HG02981 (cell line): Measurements from ENCODE around the gene TPSD1.
"Not testable (repeated sequence)": the region's sequence is repeated elsewhere in the genome, so short reads cannot be mapped to it uniquely, and the experiment has no call there.

Experiments
- ATAC-seq: cut with Tn5 transposase; IDR thresholded peaks from one replicate; pipeline ENCODE4 v1.9.1; 2021; ENCODE audit warnings: mild to moderate bottlenecking, moderate library complexity; ENCODE audit not compliant: unreplicated experiment

TPSD1 gene

DNA sequence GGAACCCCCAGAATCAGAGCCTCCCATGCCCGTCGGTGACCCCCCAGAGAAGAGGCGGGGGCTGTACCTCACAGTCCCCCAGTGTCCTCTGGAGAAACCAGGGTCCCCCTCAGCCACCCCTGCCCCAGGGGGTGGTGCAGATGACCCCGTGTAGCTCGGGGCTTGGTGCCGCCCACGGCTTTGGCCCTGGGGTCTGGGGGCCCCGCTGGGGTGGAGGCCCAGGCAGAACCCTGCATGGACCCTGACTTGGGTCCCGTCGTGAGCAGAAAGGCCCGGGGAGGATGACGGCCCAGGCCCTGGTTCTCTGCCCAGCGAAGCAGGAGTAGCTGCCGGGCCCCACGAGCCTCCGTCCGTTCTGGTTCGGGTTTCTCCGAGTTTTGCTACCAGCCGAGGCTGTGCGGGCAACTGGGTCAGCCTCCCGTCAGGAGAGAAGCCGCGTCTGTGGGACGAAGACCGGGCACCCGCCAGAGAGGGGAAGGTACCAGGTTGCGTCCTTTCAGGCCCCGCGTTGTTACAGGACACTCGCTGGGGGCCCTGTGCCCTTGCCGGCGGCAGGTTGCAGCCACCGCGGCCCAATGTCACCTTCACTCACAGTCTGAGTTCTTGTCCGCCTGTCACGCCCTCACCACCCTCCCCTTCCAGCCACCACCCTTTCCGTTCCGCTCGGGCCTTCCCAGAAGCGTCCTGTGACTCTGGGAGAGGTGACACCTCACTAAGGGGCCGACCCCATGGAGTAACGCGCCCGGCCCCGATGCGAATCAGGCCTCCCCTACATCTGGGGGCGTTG, 34.8 kb upstream of the TPSD1 start:
- ATAC-seq = no peak

DNA sequence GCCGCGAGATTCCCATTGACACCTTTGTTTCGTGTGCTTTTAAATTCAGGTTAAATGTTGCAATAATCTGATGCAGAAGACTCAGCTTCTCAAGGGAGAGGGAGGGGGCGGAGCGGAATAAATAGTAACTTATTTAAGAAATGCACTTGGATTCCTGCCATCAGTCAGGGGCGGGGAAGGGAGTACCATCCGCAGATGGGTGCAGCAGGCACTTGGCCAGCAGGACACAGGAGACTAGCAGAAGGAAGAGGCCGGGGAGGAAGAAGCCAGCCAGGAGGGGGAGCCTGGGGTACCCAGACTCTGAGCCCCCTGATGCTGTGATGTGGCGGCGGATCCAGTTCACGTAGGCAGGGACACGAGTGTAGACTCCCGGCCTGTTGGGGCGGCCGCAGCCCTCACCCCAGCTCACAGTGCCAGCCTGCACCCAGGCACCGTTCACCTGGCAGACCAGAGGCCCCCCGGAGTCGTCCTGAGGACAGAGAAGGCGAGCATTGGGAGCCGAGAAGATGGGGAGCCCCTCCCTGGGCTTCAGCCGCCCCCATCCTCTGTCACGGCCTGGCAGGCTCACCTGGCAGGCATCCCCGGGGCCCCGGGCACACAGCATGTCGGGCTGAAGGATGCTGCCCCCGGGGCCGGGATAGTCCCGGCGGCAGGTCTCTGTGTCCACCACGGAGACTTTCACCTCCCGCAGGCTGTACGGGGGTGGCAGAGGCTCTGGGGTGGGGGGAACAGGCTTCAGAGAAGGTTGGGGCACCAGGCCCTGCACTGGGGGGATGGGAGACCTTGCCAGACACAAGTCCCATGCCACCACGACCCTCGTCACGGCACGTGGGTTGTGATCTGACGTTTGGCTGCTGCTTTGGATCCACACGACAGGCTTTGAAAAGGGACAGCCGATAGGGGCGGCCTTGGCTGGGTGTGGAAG, 34.0 kb upstream of the TPSD1 start:
- no peak for ATAC-seq

DNA sequence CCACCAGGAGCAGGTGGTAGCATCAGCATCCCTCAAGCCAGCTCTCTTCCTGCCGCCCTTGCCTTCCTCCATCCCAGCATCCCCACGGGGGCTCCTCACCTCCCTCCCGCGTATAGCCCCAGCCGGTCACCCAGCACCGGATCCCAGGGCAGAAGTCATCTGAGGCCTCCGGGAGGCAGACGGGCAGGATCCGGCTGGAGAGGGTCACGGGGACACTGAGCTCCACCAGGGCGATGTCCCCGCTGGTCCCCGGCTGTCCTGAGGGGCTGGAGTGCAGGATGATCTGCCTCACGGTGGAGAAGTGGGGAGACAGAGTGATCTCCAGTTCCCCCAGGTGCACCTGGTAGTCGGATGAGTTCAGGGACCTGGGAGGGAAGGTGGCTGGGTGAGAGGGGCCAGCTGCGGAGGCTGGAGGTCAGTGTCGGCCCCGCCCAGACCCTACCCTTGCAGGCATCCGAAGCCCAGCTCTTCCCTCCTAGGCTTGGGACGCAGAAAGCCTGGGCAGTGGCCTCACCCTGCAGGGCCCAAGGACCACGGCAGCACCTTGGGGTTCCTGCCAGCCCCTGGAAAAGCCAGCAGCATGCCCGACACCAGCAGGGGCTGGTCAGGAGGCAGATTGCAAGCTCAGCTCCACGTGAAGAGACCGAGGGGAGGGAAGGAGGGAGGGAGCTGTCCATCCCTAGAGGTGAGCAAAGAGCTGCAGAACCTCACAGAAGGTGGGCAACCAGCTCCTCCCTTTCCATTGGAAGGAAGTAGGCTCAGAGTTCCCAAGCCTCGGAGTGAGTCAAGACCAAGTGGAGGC, 33.1 kb upstream of the TPSD1 start:
- no peak for ATAC-seq

DNA sequence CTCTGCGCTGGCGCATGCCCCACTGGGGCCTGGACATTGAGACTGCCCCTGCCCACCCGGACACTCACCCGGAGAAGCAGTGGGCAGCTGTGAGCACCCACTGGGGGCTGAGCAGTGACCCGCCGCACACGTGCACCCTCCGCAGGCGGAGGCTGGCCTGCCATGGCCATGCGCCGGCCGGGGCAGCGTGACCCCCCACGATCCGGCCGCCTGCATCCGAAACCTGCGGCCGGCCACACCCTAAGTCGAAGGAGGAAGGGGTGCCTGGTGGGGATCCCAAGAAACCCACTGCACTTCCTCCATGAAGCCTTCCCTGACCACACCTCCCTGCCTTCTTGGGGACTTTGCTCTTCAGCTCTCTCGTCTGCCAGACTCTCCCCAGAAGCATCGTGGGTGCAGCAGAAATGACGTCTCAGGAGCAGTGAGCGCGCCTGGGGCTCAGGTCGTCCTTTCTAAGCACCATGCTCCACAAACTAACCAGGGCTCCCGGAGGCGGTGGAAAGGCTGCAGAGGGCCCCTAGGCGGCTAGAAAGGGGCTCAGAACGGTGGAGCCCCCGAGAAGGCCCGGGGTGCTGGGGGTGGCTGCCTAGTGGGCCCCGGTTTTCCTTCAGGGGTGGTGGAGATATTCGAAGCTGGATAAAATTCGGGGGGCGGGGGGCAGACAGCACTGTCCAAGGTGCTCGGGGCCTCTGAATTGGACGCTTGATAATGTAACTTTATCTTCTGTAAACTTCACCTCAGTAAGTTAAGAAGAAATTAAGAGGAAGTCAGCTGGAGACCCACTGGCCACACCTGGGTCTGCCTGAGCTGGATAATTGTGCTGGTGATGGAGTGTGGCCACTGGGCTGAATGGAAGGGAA, 32.3 kb upstream of the TPSD1 start:
- no peak for ATAC-seq

DNA sequence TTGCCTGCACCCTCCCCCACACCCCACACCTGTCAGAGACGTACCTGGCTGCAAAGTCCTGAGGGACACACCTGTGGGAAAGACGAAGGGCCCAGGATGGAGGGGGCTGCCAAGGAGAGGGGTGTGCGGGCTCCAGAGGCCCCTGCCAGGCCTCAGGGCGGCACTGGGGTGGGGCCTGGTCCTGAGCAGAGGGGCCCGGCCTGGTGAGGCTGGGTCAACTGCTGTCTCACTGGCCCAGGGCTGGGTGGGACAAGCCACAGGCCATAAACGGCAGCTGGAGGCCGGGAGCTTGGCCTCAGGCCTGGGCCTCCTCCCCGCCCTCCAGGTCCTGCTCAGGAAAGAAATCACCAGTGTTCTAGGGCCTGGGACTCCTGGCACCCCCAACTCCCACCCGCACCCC, 31.3 kb upstream of the TPSD1 start:
- no peak for ATAC-seq

DNA sequence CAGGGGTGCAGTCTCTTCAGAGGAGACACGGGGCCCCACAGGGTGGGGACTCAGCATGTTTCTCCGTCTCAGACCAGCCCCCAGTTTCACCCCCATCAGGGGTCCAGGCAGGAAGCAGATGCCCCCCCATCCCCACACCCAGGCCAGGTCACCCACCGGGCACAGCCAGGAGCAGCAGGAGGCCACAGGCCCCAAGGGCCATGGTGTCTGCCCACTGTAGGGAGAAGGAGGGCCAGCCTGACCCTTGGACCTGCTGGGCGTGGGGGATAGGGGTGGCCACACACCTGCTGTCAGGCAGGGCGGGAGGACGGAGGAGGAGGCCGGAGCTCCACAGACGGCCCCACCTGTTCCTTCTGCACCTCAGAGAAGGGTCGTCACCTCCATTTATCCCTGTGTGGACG, 30.8 kb upstream of the TPSD1 start, which contains the start of gene TPSG1:
TSS of gene TPSG1 (minus strand) at position 218 of the 401 bp plus-strand sequence. CDS start at position 202, 16 bp downstream.
- ATAC-seq = no peak

DNA sequence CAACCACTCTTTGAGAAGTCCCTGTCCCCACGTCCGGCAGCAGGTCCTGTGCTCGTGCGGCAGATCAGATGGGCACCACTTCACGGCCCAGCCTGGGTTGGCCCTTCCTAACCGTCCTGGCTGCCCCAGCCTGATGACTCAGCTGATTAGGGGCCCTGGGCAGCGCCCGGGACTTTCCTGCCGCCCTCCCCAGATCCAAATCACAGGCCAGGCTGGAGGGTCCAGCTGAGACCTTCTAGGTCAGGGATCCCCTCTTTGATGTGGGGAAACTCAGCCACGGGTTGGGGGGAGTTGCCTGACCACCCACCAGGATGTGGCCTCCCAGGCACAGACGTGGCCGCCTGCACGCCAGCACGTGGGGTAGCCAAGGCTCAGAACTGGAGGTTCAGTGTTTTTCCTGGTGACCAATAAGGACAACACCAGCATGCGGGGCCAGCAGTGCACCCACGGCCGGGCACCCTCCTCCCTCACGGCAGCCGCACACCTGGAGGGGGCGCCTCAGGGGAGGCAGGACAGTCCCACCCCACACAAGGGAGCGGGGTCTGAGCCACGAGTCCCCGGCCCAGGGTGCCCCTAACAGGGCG, 30.0 kb upstream of the TPSD1 start:
- ATAC-seq = not testable (repeated sequence)

DNA sequence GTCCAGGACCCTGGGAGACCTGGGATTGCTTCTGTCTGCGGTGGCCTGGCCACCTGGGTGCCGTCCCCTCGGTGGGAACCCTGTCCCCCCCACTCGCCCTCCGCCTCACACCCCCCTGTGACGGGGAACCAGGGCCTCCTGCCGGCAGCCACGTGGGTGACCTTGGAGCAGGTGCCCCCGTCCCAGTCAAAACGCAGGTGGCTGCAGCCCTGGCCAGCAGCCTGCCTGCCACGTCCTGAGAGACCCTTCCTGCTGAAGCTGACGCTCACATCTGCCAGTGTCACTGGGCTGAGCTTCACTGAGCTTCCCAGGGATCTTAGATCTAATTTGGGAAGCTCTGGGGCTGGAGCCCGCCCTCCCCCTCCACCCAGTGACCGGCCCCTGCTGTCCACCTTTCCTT, 29.2 kb upstream of the TPSD1 start:
- ATAC-seq = not testable (repeated sequence)

DNA sequence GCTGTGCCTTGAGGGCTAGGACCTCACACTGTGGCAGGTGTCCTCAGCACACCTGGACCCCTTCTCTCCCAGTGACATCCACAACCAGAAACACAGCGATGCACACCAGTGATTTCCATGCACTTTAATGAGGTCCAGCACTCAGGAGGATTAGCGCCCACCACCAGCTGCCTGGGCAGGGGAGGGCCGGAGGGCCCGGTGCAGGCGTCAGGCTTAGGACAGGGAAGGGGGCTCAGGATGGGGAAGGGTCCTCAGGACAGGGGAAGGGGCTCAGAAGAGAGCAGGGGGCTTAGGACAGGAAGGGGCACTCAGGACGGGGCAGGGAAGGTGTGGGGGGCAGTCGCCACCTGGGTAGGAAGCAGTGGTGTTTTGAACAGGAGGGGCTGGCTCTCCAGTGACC, 27.6 kb upstream of the TPSD1 start:
- ATAC-seq = not testable (repeated sequence)

DNA sequence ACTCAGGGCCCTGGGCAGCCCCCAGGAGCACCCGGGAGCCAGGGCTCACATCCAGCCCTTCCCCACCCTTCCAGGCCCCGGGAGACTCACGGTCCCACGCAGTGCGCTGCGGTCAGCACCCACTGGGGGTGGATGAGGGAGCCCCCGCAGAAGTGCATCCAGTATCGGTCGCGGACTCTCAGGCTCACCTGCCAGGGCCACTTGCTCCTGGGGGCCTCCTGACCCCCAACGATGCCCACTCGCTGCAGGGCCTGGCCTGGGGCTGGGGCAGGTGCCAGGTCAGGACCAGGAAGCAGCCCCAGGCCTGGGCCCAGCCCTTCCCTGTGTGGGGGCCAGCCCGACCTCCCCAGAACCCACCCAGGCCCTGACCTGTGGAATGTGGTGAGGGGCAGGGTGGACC, 26.4 kb upstream of the TPSD1 start:
- ATAC-seq = not testable (repeated sequence)

DNA sequence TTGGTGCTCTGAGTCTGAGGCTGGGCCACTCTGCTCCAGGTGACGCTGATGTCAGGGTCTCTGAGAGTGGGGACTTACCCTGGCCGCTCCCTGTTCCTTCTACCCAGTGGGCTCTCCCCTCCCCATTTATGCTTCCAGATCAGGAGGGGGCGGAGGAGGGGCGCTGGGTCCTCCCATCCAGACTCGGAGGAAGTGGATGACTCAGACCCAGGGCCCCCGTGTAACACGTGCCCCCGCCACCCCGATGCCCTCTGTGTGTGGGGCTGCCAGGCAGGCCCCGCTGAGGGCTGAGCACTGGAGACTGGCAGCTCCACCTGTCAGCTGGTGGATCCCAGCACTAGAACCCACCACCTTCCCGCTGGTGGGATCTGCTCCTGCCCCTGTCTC, 25.8 kb upstream of the TPSD1 start, which contains the start of gene TPSB2:
TSS of gene TPSB2 (minus strand) at position 101 of the 387 bp plus-strand sequence. CDS start 233 bp downstream, outside the sequence.
- not testable (repeated sequence) for ATAC-seq

DNA sequence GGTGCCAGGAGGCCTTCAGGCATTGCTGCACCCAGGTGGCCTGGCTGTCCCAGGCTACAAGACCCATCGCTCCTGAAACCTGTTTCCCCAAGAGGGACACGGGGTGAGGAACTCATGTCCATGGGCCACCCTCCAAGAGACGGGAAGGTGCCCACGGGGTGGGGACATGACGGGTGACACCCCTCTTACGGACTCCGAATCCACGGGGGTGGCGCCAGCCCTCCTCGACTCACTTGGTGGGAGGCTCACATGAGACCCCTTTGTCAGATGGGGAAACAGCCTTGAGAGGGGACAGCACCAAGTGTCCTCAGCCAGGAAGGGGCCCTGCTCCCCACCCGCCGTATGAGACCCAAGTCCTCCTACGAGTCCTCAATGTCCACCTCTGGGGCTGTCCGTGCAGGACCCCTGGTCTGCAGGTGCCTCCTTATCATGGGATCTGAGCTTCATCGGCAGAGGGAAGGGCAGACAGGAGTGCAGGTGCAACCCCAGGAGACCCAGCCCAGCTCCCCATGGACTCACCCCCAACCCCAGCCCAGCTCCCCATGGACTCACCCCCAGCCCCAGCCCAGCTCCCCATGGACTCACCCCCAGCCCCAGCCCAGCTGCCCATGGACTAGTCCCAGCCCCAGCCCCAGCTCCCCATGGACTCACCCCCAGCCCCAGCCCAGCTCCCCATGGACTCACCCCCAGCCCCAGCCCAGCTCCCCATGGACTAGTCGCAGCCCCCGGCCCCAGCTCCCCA, 25.2 kb upstream of the TPSD1 start:
- ATAC-seq = not testable (repeated sequence)

DNA sequence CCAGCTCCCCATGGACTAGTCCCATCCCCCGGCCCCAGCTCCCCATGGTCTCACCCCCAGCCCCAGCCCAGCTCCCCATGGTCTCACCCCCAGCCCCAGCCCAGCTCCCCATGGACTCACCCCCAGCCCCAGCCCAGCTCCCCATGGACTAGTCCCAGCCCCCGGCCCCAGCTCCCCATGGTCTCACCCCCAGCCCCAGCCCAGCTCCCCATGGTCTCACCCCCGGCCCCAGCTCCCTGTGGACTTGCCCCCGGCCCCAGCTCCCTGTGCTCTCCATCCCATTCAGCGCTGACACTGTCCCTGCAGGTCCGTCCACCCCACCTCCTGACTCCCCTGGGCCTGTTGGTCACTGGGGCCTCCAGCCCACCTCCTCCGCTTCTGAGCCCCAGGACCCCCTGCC, 24.6 kb upstream of the TPSD1 start:
- ATAC-seq = not testable (repeated sequence)

DNA sequence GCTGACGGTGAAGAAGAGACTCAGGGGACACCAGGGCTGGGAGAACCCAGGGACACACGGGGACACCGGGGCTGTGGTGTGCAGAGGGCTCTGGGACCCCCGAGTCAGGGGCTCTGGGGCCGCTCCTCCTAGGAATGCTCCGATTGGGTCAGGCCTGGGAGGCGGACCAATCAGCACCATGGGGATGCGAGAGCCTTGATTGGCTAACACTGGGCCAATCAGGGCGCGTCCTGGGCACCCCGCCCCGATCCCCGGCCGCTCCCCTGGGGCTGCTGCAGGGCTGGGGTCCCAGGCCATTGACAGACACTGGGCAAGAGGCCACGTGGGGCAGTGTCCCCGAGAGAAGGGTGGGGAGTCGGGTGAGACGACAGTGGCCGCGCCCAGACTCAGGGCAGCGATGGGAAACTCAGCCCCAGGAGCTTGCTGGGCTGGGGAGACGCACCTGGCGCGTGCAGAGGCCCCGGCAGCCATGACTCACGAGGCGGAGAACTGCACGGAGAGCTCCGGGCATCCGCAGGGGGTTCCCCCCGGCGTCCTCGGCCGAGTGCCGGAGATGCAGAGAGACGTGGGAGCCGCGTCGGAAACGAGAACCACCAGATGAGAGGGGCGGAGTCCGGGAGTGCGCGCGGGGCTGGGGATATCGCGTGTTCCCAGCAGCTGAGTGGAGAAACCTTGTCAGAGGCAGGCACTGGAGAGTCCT, 23.7 kb upstream of the TPSD1 start:
- ATAC-seq = not testable (repeated sequence)

DNA sequence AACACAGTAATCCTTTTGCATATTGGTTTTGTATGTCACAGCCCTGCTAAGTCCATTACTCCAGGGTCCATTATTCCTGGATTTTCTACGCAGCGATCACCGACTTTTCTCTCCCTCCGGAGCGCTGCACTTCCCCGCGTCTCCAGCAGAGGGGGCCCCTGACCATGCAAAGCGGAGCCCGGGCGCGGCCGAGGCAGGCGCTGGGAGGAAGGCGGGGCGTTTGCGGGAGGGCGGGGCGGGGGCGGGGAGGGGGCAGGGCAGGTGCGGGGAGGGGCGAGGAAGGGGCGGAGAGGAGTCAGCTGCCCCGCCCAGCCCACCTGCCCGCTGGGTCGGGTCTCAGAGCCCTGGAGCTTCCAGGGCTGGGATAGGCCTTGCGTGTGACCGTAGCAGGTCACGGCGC, 19.2 kb upstream of the TPSD1 start:
- ATAC-seq = not testable (repeated sequence)

DNA sequence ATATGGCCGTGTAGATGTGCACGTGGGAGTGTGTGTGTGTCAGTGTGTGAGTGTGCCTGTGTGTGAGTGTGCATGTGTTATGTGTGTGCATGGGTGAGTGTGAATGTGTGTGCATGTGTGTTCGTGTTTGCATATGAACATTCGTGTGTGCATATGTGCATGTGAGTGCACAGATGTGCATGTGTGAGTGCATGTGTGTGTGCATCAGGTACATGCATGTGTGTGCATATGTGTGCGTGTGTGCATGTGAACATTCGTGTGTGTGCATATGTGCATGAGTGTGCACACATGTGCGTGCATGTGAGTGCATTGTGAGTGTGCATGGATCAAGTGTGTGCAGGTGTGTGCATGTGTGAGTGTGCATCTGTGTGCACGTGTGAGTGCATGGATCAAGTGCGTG, 17.9 kb upstream of the TPSD1 start:
- ATAC-seq = no peak

DNA sequence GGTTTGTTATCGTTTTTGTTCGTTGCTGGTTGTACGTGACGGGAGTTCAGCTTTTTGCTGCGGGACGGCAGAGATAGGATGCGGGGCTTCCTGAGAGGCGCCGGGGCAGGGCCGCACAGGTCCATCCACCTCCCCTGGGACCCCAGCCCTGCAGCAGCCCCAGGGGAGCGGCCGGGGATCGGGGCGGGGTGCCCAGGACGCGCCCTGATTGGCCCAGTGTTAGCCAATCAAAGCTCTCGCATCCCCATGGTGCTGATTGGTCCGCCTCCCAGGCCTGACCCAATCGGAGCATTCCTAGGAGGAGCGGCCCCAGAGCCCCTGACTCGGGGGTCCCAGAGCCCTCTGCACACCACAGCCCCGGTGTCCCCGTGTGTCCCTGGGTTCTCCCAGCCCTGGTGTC, 17.0 kb upstream of the TPSD1 start:
- ATAC-seq = not testable (repeated sequence)

DNA sequence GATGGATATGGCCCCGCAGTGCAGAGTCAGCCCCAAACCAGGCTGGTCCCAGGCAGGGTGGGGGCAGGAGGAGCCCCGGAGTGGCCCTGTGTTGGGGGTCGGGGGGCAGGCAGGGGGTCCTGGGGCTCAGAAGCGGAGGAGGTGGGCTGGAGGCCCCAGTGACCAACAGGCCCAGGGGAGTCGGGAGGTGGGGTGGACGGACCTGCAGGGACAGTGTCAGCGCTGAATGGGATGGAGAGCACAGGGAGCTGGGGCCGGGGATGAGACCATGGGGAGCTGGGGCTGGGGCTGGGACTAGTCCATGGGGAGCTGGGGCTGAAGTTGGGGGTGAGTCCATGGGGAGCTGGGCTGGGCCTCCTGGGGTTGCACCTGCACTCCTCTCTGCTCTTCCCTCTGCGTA, 16.3 kb upstream of the TPSD1 start:
- ATAC-seq = not testable (repeated sequence)
